SH-SY5Y (cell line): Measurements from ENCODE around the gene TIA1.

Source experiments
- GATA2 ChIP-seq: IDR thresholded peaks from 2 replicates; pipeline ENCODE4 v1.6.1; 2011; ENCODE audit warnings: mild to moderate bottlenecking, low read depth, low read length
- GATA3 ChIP-seq: IDR thresholded peaks from 2 replicates; pipeline ENCODE4 v1.6.1; 2011; ENCODE audit warnings: low read depth, mild to moderate bottlenecking, low read length, moderate library complexity

DNA sequence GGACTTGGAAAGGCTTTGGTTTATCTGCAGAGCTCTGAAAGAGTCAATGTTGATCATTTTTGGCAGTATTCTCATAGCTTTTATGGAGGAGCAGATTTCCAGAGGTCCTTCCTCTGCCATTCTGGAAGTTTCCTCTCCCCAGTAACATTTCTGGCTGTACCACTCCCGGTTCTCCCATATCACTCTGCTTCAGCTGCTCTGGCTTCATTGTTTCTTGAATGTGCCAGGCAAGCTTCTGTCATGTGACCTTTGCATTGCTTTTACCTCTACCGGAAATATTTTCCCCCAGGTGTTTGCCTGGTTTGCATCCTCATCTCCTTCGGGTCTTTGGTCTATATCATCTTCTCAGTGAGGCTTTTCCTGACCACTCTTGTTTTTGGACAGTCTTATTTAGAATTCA, 21.9 kb upstream of the TIA1 start:
- TF ChIP-seq GATA2: no peak
- no peak for TF ChIP-seq GATA3
